ENCODE measurements around the gene RPS26. TPM values are rescaled to one million over a fixed set of nuclear protein-coding genes. Genes with fewer than 3 reads are reported as not detected.

The RPS26 gene
- total and polyA plus RNA-seq, 9 of the 15 experiments (the other 6 are each of a cell fraction or from before 2014, with no cell fraction given), result 70.2 to 1,589 (median 852) TPM

DNA sequence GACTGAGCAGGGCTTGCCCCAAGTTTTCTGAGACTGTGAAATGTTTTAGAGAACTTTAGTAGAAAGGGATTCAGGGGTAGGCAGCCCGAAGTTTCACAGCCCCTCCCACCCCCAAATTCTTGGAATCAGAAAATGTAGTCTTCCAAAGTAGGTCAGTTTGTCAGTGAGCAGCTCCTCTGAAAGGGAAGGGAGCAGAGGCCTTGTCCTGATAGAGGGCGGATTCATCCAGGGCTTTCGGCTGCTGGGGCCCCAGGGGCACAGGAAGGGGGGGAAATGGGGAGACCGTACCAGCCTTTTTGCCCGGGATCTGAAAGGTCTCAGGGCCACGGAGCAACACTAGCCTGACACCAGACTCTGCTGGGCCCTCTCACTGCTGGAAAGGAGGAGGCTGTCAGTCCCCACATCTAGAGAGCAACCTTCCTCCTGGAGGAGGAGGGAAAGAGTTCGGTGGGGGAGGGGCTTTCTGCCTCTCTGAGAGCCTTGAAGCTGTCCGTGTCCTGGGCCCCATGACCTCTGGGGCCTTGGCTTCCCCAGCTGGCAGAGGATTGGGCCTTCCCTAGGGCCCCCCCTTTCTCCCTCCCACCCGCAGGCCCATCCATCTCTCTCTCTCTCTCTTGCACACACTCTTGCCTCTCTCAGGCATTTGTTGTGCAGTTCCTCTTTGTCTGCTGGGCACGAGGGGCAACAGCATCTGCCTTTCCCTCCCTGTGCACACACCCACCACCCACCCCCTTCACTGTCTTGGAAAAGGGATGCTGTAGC, 21.1 kb upstream of the RPS26 start, which contains the start of gene IKZF4 (continued):
- TF ChIP-seq ZNF561 (CRISPR knock-in tag; conservative IDR thresholded peaks at IDR 0.05), result no peak
- TF ChIP-seq ZNF740 (CRISPR knock-in tag; IDR thresholded peaks at IDR 0.05), result no peak
- TF ChIP-seq ZNF740 (tag; IDR thresholded peaks at IDR 0.05), result peak in 1 of 2 experiments; percentile 78; a peak in 2 of 4 replicates
- no peak for TF ChIP-seq HNRNPLL (IDR thresholded peaks at IDR 0.05; ENCODE audit: low read depth, low read length, poor library complexity, severe bottlenecking)
- TF ChIP-seq ZNF592 (IDR thresholded peaks at IDR 0.05), result peak; percentile 67
- no peak for TF ChIP-seq CBX5 (IDR thresholded peaks at IDR 0.05; ENCODE audit: borderline replicate concordance, low read depth)
- no peak for TF ChIP-seq ZNF165 (CRISPR knock-in tag; IDR thresholded peaks at IDR 0.05; ENCODE audit: borderline replicate concordance)
- TF ChIP-seq ELF4 (CRISPR knock-in tag; IDR thresholded peaks at IDR 0.05), result no peak
- no peak for TF ChIP-seq ZBTB43 (CRISPR knock-in tag; IDR thresholded peaks at IDR 0.05)
- TF ChIP-seq KDM1A (IDR thresholded peaks at IDR 0.05), result peak in 1 of 2 experiments; percentile 22; a peak in 1 of 4 replicates
- TF ChIP-seq KDM5B (IDR thresholded peaks at IDR 0.05; ENCODE audit: insufficient replicate concordance, low read depth, low read length), result peak; percentile 24
- TF ChIP-seq FOXA1 (IDR thresholded peaks at IDR 0.05; ENCODE audit: borderline replicate concordance), result no peak
- TF ChIP-seq NFYB (IDR thresholded peaks at IDR 0.05; ENCODE audit: extremely low read depth, insufficient read length), result no peak
- TF ChIP-seq TCF7L2 (IDR thresholded peaks at IDR 0.05; ENCODE audit: low read depth, low read length), result no peak
- TF ChIP-seq, protein P1, sequence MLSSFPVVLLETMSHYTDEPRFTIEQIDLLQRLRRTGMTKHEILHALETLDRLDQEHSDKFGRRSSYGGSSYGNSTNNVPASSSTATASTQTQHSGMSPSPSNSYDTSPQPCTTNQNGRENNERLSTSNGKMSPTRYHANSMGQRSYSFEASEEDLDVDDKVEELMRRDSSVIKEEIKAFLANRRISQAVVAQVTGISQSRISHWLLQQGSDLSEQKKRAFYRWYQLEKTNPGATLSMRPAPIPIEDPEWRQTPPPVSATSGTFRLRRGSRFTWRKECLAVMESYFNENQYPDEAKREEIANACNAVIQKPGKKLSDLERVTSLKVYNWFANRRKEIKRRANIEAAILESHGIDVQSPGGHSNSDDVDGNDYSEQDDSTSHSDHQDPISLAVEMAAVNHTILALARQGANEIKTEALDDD (IDR thresholded peaks at IDR 0.05), result no peak
- TF ChIP-seq, protein P2, sequence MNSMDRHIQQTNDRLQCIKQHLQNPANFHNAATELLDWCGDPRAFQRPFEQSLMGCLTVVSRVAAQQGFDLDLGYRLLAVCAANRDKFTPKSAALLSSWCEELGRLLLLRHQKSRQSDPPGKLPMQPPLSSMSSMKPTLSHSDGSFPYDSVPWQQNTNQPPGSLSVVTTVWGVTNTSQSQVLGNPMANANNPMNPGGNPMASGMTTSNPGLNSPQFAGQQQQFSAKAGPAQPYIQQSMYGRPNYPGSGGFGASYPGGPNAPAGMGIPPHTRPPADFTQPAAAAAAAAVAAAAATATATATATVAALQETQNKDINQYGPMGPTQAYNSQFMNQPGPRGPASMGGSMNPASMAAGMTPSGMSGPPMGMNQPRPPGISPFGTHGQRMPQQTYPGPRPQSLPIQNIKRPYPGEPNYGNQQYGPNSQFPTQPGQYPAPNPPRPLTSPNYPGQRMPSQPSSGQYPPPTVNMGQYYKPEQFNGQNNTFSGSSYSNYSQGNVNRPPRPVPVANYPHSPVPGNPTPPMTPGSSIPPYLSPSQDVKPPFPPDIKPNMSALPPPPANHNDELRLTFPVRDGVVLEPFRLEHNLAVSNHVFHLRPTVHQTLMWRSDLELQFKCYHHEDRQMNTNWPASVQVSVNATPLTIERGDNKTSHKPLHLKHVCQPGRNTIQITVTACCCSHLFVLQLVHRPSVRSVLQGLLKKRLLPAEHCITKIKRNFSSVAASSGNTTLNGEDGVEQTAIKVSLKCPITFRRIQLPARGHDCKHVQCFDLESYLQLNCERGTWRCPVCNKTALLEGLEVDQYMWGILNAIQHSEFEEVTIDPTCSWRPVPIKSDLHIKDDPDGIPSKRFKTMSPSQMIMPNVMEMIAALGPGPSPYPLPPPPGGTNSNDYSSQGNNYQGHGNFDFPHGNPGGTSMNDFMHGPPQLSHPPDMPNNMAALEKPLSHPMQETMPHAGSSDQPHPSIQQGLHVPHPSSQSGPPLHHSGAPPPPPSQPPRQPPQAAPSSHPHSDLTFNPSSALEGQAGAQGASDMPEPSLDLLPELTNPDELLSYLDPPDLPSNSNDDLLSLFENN (IDR thresholded peaks at IDR 0.05; ENCODE audit: low read depth in 2 of 2, low read length in 2 of 2), result no peak
